ENCODE measurements around the gene H2AZ2.

DNA sequence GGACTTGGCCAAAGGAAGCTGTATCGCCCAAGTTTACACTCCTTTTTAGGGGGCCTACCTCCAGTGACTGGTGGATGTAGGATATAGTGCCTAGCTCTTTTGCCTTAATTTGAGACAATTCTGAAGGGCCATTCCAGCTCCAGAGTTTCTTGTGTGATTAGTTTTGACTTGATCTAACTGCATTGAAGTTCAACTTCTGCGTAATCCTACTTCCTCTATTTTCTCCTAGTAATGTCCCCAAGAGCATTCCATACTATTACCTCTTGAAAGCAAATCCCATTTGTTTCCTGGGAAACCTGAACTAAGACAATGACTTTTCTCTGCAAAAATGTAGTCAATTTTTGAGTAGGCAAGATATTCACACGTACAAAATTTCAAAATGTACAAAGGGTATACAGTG, 4.7 kb upstream of the H2AZ2 start:
- TF ChIP-seq, protein P1, sequence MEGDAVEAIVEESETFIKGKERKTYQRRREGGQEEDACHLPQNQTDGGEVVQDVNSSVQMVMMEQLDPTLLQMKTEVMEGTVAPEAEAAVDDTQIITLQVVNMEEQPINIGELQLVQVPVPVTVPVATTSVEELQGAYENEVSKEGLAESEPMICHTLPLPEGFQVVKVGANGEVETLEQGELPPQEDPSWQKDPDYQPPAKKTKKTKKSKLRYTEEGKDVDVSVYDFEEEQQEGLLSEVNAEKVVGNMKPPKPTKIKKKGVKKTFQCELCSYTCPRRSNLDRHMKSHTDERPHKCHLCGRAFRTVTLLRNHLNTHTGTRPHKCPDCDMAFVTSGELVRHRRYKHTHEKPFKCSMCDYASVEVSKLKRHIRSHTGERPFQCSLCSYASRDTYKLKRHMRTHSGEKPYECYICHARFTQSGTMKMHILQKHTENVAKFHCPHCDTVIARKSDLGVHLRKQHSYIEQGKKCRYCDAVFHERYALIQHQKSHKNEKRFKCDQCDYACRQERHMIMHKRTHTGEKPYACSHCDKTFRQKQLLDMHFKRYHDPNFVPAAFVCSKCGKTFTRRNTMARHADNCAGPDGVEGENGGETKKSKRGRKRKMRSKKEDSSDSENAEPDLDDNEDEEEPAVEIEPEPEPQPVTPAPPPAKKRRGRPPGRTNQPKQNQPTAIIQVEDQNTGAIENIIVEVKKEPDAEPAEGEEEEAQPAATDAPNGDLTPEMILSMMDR (IDR thresholded peaks at IDR 0.05), result no peak
- TF ChIP-seq POLR2A (IDR thresholded peaks at IDR 0.05) (no peak), EP300 (IDR thresholded peaks at IDR 0.05) (no peak), POLR2AphosphoS5 (IDR thresholded peaks at IDR 0.05) (no peak)
